SK-N-SH (cell line): ENCODE measurements around the gene PAMR1. TPM values are rescaled to one million over a fixed set of nuclear protein-coding genes. Genes with fewer than 3 reads are reported as not detected.

ENCODE experiments used
- CTCF ChIA-PET: fragments of 300-600, 350-600 bp; formaldehyde crosslinking; extraction: SDS; loops from one replicate; lab custom pipeline; 2021; lab: Yijun Ruan, JAX
- POLR2A ChIA-PET: fragments of 350-600 bp; sonication (Branson Sonifier 250); formaldehyde crosslinking; extraction: SDS; loops from one replicate; lab custom pipeline; 2020; ENCODE audit warnings: antibody characterized with exemption, inconsistent platforms; lab: Yijun Ruan, JAX
- DNase-seq: peaks from one replicate; pipeline ENCODE4 v3.0.0; 2012
- H2AFZ ChIP-seq: fragments of 200-600 bp; sonication (generic); 2 replicates; pipeline ENCODE4 v1.8.1; 2016; ENCODE audit warnings: antibody characterized with exemption, mild to moderate bottlenecking, low read depth
- H3F3A ChIP-seq: fragments of 200-600 bp; sonication (generic); replicated peaks from 2 replicates; pipeline ENCODE3; 2016; ENCODE audit warnings: antibody characterized with exemption, mild to moderate bottlenecking; ENCODE audit not compliant: insufficient read depth
- H3K27ac ChIP-seq, 2 experiments: fragments of 200-500 bp in 1 of 2; fragments of 200-600 bp in 1 of 2; sonication (Bioruptor generic) in 1 of 2; sonication (generic), shearing (Covaris generic) in 1 of 2; 2 replicates each; pipeline versions ENCODE4 v1.5.1 to v1.6.1; 2014 to 2016; ENCODE audit warnings: low read depth in 2 of 2, inconsistent platforms in 1 of 2, low read length in 1 of 2, mild to moderate bottlenecking in 1 of 2, mixed read lengths in 1 of 2
- H3K27me3 ChIP-seq: fragments of 200-600 bp; sonication (generic), shearing (Covaris generic); 2 replicates; pipeline ENCODE4 v1.6.1; 2016; ENCODE audit warnings: mixed run types; ENCODE audit not compliant: insufficient read depth
- H3K36me3 ChIP-seq, 2 experiments: fragments of 200-500 bp in 1 of 2; fragments of 200-600 bp in 1 of 2; sonication (Bioruptor generic) in 1 of 2; sonication (generic) in 1 of 2; replicated peaks in 1 of 2; 2 replicates each; pipeline versions ENCODE3 to v1.5.1; 2014 to 2016; ENCODE audit warnings: low read length in 1 of 2, mild to moderate bottlenecking in 1 of 2; ENCODE audit not compliant: insufficient read depth in 2 of 2, control insufficient read depth in 1 of 2
- H3K4me1 ChIP-seq, 2 experiments: fragments of 200-500 bp in 1 of 2; fragments of 200-600 bp in 1 of 2; sonication (Bioruptor generic) in 1 of 2; sonication (generic), shearing (Covaris generic) in 1 of 2; 2 replicates each; pipeline versions ENCODE4 v1.5.1 to v1.6.1; 2014 to 2016; ENCODE audit warnings: low read depth in 1 of 2, low read length in 1 of 2, mixed run types in 1 of 2; ENCODE audit not compliant: insufficient read depth in 2 of 2, control insufficient read depth in 1 of 2
- H3K4me2 ChIP-seq: fragments of 200-600 bp; sonication (generic), shearing (Covaris generic); 2 replicates; pipeline ENCODE4 v1.6.1; 2017; ENCODE audit warnings: mixed run types
- H3K4me3 ChIP-seq, 2 experiments: fragments of 200-500 bp in 1 of 2; fragments of 200-600 bp in 1 of 2; sonication (Bioruptor generic) in 1 of 2; sonication (generic), shearing (Covaris generic) in 1 of 2; 2 replicates each; pipeline versions ENCODE4 v1.5.1 to v1.8.1; 2014 to 2016; ENCODE audit warnings: low read depth in 2 of 2, inconsistent platforms in 1 of 2, low read length in 1 of 2, mild to moderate bottlenecking in 1 of 2, mixed read lengths in 1 of 2, moderate library complexity in 1 of 2
- H3K79me2 ChIP-seq: fragments of 200-600 bp; sonication (generic); 2 replicates; pipeline ENCODE4 v1.8.1; 2017; ENCODE audit warnings: mild to moderate bottlenecking; ENCODE audit not compliant: insufficient read depth
- H3K9ac ChIP-seq: fragments of 200-600 bp; sonication (generic); 2 replicates; pipeline ENCODE4 v1.6.1; 2017; ENCODE audit warnings: mixed run types
- H3K9me2 ChIP-seq: fragments of 200-600 bp; sonication (generic); 2 replicates; pipeline ENCODE4 v1.6.1; 2017; ENCODE audit warnings: mixed run types
- H3K9me3 ChIP-seq: fragments of 200-600 bp; sonication (generic); 2 replicates; pipeline ENCODE4 v1.6.1; 2017; ENCODE audit warnings: mixed run types, mild to moderate bottlenecking, moderate library complexity
- H4K20me1 ChIP-seq: fragments of 200-600 bp; sonication (generic); 2 replicates; pipeline ENCODE4 v1.6.1; 2017; ENCODE audit warnings: mild to moderate bottlenecking, mixed run types; ENCODE audit not compliant: insufficient read depth
- CHD2 ChIP-seq: fragments of 150-350 bp; IDR thresholded peaks from 2 replicates; pipeline ENCODE4 v1.6.1; 2018; ENCODE audit warnings: low read length; ENCODE audit not compliant: partially characterized antibody
- ELF1 ChIP-seq: IDR thresholded peaks from 2 replicates; pipeline ENCODE4 v1.4.0; 2012
- FOXJ3 ChIP-seq: sonication (generic); formaldehyde crosslinking; IDR thresholded peaks from 2 replicates; pipeline ENCODE4 v1.5.1; 2020; ENCODE audit warnings: mild to moderate bottlenecking, missing genetic modification reagents
- GATA2 ChIP-seq: sonication (generic); formaldehyde crosslinking; IDR thresholded peaks from 2 replicates; pipeline ENCODE4 v1.5.0; 2020; ENCODE audit warnings: mild to moderate bottlenecking, missing genetic modification reagents
- IRF3 ChIP-seq: fragments of 150-350 bp; IDR thresholded peaks from 2 replicates; pipeline ENCODE4 v1.6.1; 2016; ENCODE audit warnings: mild to moderate bottlenecking, low read depth, low read length
- MXI1 ChIP-seq: IDR thresholded peaks from 2 replicates; pipeline ENCODE4 v1.6.1; 2012; ENCODE audit warnings: mild to moderate bottlenecking, low read depth, low read length, improper control_type of control experiment
- NFIC ChIP-seq: IDR thresholded peaks from 2 replicates; pipeline ENCODE4 v1.4.0; 2012; ENCODE audit warnings: borderline replicate concordance
- POLR2AphosphoS5 ChIP-seq: IDR thresholded peaks from 2 replicates; pipeline ENCODE4 v1.6.1; 2012; ENCODE audit warnings: low read depth, low read length
- RAD21 ChIP-seq: IDR thresholded peaks from 2 replicates; pipeline ENCODE4 v1.6.1; 2012; ENCODE audit warnings: mild to moderate bottlenecking, low read length
- USF1 ChIP-seq: IDR thresholded peaks from 2 replicates; pipeline ENCODE4 v1.4.0; 2012; ENCODE audit warnings: low read depth, borderline replicate concordance
- YY1 ChIP-seq: IDR thresholded peaks from 2 replicates; pipeline ENCODE4 v1.4.0; 2012; ENCODE audit warnings: low read depth, mild to moderate bottlenecking
- WGBS: methylation state at CpG from one replicate; pipeline ENCODE4 v1.1.6; 2017; ENCODE audit warnings: low lambda C conversion rate; 5-methylcytosine and 5-hydroxymethylcytosine counted together
- polyA plus RNA-seq, 3 experiments: library from polyadenylated mRNA; depleted of rRNA; stranded (reverse); fragments of >200 nt; gene quantifications; 2 replicates each; pipeline ENCODE4 v1.2.3, GENCODE V29; 2012
- TF ChIP-seq, protein P1 (sequence below): IDR thresholded peaks from 2 replicates; pipeline ENCODE4 v1.6.1; 2012; ENCODE audit warnings: mild to moderate bottlenecking, low read depth, low read length, moderate library complexity

Gene PAMR1
- polyA plus RNA-seq, 1 of the 3 experiments (the other 2 are of a cell fraction), result 0.31 TPM

GRCh38 chr11:35552616-35553015 is 27.2 kb upstream of the PAMR1 start:
- CTCF ChIA-PET, result no interaction called here
- Histone ChIP-seq H3K36me3 (no peaks in the 10 kb centered on the region), H3K9me3 (no peaks in the 10 kb centered on the region), H3K4me2 (no peak overlapping the region), H2AFZ (no peak overlapping the region), H4K20me1 (no peaks in the 10 kb centered on the region), H3K9me2 (no peaks in the 10 kb centered on the region), H3K27me3 (no peaks in the 10 kb centered on the region), H3K4me1 (peaks cover 4 to 43% of the 10 kb centered on the region in 2 experiments), H3K9ac (no peak overlapping the region), H3K4me3 (no peak overlapping the region), H3F3A (peaks cover 39% of the 10 kb centered on the region), H3K79me2 (no peaks in the 10 kb centered on the region), H3K27ac (no peak overlapping the region)
- no peak for DNase-seq
- TF ChIP-seq POLR2AphosphoS5 (no peak), NFIC (no peak), YY1 (no peak), IRF3 (no peak), USF1 (no peak), MXI1 (no peak), ELF1 (no peak), FOXJ3 (CRISPR knock-in tag) (no peak), GATA2 (CRISPR knock-in tag) (no peak), CHD2 (no peak), RAD21 (no peak)
- TF ChIP-seq, protein P1, sequence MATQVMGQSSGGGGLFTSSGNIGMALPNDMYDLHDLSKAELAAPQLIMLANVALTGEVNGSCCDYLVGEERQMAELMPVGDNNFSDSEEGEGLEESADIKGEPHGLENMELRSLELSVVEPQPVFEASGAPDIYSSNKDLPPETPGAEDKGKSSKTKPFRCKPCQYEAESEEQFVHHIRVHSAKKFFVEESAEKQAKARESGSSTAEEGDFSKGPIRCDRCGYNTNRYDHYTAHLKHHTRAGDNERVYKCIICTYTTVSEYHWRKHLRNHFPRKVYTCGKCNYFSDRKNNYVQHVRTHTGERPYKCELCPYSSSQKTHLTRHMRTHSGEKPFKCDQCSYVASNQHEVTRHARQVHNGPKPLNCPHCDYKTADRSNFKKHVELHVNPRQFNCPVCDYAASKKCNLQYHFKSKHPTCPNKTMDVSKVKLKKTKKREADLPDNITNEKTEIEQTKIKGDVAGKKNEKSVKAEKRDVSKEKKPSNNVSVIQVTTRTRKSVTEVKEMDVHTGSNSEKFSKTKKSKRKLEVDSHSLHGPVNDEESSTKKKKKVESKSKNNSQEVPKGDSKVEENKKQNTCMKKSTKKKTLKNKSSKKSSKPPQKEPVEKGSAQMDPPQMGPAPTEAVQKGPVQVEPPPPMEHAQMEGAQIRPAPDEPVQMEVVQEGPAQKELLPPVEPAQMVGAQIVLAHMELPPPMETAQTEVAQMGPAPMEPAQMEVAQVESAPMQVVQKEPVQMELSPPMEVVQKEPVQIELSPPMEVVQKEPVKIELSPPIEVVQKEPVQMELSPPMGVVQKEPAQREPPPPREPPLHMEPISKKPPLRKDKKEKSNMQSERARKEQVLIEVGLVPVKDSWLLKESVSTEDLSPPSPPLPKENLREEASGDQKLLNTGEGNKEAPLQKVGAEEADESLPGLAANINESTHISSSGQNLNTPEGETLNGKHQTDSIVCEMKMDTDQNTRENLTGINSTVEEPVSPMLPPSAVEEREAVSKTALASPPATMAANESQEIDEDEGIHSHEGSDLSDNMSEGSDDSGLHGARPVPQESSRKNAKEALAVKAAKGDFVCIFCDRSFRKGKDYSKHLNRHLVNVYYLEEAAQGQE, result no peak
- WGBS, result 91% methylated on average over 5 of the region's 5 CpGs
- POLR2A ChIA-PET, result no interaction called here
